ENCODE measurements around the gene GZMA.
"Not testable (repeated sequence)": the region's sequence is repeated elsewhere in the genome, so short reads cannot be mapped to it uniquely, and the experiment has no call there.

GZMA gene

GRCh38 chr5:55102348-55102747, at the start of gene GZMA:
GZMA (plus strand) TSS chr5:55102646; CDS start chr5:55102683, 37 bp downstream.
- no peak for DNase-seq
- no peak for TF ChIP-seq POLR2A (IDR thresholded peaks at IDR 0.05; ENCODE audit: low read length)
- TF ChIP-seq GATA1 (IDR thresholded peaks at IDR 0.05; ENCODE audit: low read depth, low read length): no peak

- TF ChIP-seq GATA1 (IDR thresholded peaks at IDR 0.05; ENCODE audit: low read depth, low read length): no peak
- TF ChIP-seq POLR2A (IDR thresholded peaks at IDR 0.05; ENCODE audit: low read length): no peak
- no peak for DNase-seq
Observed at GRCh38 chr5:55055183-55055582, 47.3 kb upstream of the GZMA start.

- no peak for TF ChIP-seq GATA1 (IDR thresholded peaks at IDR 0.05; ENCODE audit: low read depth, low read length)
- TF ChIP-seq POLR2A (IDR thresholded peaks at IDR 0.05; ENCODE audit: low read length): no peak
- no peak for DNase-seq
Observed at GRCh38 chr5:55062039-55062779, 40.2 kb upstream of the GZMA start.

GRCh38 chr5:55063220-55063863, 39.1 kb upstream of the GZMA start:
- TF ChIP-seq POLR2A (IDR thresholded peaks at IDR 0.05; ENCODE audit: low read length) (no peak), GATA1 (IDR thresholded peaks at IDR 0.05; ENCODE audit: low read depth, low read length) (no peak)
- DNase-seq: no peak

GRCh38 chr5:55063899-55064298, 38.5 kb upstream of the GZMA start:
- no peak for TF ChIP-seq POLR2A (IDR thresholded peaks at IDR 0.05; ENCODE audit: low read length)
- TF ChIP-seq GATA1 (IDR thresholded peaks at IDR 0.05; ENCODE audit: low read depth, low read length): no peak
- no peak for DNase-seq

DNA sequence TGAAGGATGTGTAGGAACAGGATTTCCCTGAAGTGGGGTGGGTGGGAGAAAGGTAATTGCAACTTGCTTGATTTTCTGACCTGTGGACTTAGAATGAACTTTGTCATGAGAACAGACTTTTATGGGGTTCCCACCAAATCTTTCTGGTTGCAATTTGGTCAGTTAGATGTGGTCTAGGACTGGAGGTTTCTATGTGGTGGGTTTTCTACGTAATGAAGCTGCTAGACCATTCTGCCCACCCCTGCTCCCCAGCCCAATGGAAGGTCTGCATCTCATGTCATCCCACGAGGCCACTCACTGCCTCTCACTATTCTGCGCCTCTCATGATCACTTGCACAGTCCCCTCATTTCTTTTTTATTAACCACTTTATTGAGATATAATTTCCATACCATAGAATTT, 37.9 kb upstream of the GZMA start:
- TF ChIP-seq POLR2A (IDR thresholded peaks at IDR 0.05; ENCODE audit: low read length): no peak
- TF ChIP-seq GATA1 (IDR thresholded peaks at IDR 0.05; ENCODE audit: low read depth, low read length): no peak
- no peak for DNase-seq

DNA sequence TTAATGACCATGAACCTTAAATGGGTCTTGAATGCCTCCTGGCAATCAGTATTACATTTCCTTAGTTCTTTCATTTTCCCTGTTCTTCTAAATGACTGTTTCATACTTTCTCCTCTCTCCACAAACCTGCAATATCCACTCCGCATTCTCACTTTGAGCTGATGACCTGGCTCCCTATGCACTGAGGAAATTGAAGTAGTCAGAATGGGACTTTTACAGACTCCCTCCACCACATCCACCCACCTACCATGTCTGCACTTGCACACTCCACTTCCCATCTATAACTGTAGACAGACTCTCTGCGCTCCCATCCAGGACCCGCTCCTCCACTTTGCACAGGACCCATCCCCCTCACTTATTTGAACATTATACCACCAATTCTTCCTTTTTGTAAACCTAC, 36.2 kb upstream of the GZMA start:
- TF ChIP-seq GATA1 (IDR thresholded peaks at IDR 0.05; ENCODE audit: low read depth, low read length): no peak
- no peak for TF ChIP-seq POLR2A (IDR thresholded peaks at IDR 0.05; ENCODE audit: low read length)
- no peak for DNase-seq

DNA sequence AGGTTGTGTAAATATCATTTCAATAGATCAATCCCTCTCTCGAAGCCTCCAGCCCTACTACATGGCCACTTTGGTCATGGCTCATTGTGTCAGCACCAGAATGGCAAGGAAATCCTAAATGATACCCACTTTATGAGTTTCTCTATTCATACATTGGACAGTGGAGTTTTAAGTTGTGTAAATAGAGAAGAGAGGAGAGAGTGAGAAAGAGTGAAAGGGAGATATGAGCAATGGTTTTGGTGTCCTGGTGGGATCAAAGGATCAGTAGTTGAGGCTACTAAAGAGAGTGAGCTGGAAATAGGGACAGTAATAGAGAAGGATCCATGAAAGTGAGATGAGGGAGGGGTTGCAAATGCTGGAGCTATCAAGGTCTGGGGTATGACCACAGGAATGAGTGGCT, 31.5 kb upstream of the GZMA start:
- no peak for DNase-seq

DNA sequence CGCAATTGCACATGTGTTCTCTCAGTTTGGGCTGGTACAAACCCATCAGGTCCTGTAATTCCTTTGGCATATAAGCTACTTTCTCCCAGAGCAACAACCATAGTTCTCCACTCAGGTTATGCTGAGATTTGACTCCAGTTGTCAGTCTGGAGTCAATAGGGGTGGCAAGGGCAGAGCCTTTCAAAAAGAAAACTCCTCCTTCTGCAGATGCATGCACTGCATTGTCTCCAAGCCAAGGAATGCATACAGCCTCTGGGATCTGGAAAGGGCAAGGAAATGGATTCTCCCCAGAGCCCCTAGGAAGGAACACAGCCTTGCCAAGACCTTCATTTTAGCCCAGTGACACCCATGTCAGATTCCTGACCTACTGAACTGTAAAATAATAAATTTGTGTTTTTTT, 31.0 kb upstream of the GZMA start:
- no peak for TF ChIP-seq POLR2A (IDR thresholded peaks at IDR 0.05; ENCODE audit: low read length)
- TF ChIP-seq GATA1 (IDR thresholded peaks at IDR 0.05; ENCODE audit: low read depth, low read length): no peak
- DNase-seq: no peak

More for the DNA sequence above, 31.5 kb upstream of the GZMA start:
- TF ChIP-seq GATA1 (IDR thresholded peaks at IDR 0.05; ENCODE audit: low read depth, low read length) (no peak), POLR2A (IDR thresholded peaks at IDR 0.05; ENCODE audit: low read length) (no peak)

GRCh38 chr5:55072666-55073065, 29.8 kb upstream of the GZMA start:
- TF ChIP-seq POLR2A (IDR thresholded peaks at IDR 0.05; ENCODE audit: low read length) (no peak), GATA1 (IDR thresholded peaks at IDR 0.05; ENCODE audit: low read depth, low read length) (no peak)
- no peak for DNase-seq

DNA sequence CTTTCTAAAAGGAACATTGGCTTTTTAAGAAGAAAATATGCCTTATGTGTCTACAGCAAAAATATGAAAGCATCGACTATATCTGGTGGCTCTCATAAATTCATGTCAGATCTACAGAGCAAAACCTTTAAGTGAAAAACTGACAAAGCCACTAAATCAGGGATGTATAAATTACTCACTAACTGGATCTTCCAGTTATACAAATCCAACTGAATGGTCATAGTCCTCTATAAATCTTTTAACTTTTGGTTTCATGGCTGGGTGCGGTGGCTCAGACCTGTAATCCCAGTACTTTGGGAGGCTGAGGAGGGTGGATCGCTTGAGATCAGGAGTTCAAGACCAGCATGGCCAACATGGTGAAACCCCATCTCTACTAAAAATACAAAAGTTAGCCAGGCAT, 29.2 kb upstream of the GZMA start:
- TF ChIP-seq POLR2A (IDR thresholded peaks at IDR 0.05; ENCODE audit: low read length) (no peak), GATA1 (IDR thresholded peaks at IDR 0.05; ENCODE audit: low read depth, low read length) (no peak)
- no peak for DNase-seq

GRCh38 chr5:55081541-55081940, 20.9 kb upstream of the GZMA start:
- DNase-seq: no peak
- TF ChIP-seq GATA1 (IDR thresholded peaks at IDR 0.05; ENCODE audit: low read depth, low read length) (no peak), POLR2A (IDR thresholded peaks at IDR 0.05; ENCODE audit: low read length) (no peak)

- DNase-seq: not testable (repeated sequence)
Observed at GRCh38 chr5:55089301-55089700, 13.1 kb upstream of the GZMA start.

- DNase-seq: not testable (repeated sequence)
Observed at GRCh38 chr5:55091011-55091410, 11.4 kb upstream of the GZMA start.

DNA sequence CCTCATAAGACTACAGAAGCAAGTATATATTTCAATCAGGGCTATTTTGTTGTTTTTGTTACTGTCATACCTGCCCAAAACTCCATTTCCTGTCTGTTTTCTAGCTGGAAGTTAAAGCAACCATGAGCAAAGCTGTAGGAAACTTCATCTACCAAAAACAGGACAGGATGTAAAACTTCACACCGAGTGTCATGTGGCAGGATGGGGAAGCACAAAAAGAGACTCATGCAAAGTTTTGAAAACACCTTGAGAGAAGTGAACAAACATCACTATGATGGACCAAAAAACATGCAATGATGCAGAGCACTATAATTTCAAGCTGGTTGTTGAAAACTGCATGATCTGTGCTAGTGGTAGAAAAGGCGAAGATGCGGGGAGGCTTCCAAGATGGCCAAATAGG, 6.3 kb upstream of the GZMA start:
- no peak for TF ChIP-seq GATA1 (IDR thresholded peaks at IDR 0.05; ENCODE audit: low read depth, low read length)
- no peak for TF ChIP-seq POLR2A (IDR thresholded peaks at IDR 0.05; ENCODE audit: low read length)
- DNase-seq: no peak
